ENCODE results near the gene POLR1A. TPM values are rescaled to one million over a fixed set of nuclear protein-coding genes. Genes with fewer than 3 reads are reported as not detected.

Gene POLR1A
- total RNA-seq, 1 experiment from 2014 or later = 62.7 TPM

DNA sequence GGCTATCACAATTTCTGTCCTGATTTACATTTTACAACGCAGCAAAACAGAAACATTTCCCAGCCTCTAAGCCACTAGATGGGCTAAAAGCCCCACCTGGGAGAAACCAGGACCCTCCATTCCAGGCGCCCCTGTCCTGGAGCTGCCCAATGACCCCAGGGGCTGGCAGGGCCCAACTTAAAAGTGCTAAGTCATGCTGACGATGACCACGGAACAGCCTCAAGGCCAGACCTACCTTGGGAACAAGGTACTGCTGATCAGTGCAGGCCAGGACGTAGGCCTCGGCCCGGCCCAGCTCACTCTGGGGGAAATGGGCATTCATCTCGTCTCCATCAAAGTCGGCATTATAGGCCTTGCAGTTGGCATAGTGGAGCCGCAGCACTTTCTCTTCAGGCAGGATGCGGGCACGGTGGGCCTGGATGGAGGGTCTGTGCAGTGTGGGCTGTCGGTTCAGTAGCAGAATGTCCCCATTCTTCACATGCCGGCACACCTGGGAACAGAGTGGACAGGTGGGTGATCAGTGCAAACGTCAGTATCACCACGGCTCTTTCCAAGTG lies 35.8 kb downstream of the POLR1A start:
- TF ChIP-seq, protein P1, sequence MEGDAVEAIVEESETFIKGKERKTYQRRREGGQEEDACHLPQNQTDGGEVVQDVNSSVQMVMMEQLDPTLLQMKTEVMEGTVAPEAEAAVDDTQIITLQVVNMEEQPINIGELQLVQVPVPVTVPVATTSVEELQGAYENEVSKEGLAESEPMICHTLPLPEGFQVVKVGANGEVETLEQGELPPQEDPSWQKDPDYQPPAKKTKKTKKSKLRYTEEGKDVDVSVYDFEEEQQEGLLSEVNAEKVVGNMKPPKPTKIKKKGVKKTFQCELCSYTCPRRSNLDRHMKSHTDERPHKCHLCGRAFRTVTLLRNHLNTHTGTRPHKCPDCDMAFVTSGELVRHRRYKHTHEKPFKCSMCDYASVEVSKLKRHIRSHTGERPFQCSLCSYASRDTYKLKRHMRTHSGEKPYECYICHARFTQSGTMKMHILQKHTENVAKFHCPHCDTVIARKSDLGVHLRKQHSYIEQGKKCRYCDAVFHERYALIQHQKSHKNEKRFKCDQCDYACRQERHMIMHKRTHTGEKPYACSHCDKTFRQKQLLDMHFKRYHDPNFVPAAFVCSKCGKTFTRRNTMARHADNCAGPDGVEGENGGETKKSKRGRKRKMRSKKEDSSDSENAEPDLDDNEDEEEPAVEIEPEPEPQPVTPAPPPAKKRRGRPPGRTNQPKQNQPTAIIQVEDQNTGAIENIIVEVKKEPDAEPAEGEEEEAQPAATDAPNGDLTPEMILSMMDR (conservative IDR thresholded peaks at IDR 0.05) = no peak
- no peak overlapping the region for H4K5ac ChIP-seq (ENCODE audit: insufficient read length, low read depth, low read length)
- H3K9me3 ChIP-seq (ENCODE audit: control insufficient read depth, low read depth, low read length) = no peaks in the 10 kb centered on the region
- no peak overlapping the region for H3K14ac ChIP-seq (ENCODE audit: insufficient read depth, low read length)
- H2BK20ac ChIP-seq (ENCODE audit: low read depth, low read length, poor library complexity, severe bottlenecking) = no peak overlapping the region
- Mint-ChIP-seq H3K9me3 (peaks cover 0 to 3% of the 10 kb centered on the region in 2 experiments; a peak in 1 of 5 replicates), H3K4me1 (no peaks in the 10 kb centered on the region), H3K36me3 (ENCODE audit: insufficient read depth in 1 of 3, low read depth in 3 of 3) (peaks cover 49 to 92% (median 82%) of the 10 kb centered on the region in 3 experiments; a peak in 6 of 7 replicates), H3K27ac (peak overlapping the region in 1 of 3 experiments; percentile 44; a peak in 1 of 7 replicates), H3K27me3 (ENCODE audit: low read depth) (no peaks in the 10 kb centered on the region), H3K4me3 (no peak overlapping the region)
- no peak overlapping the region for H2BK12ac ChIP-seq (ENCODE audit: insufficient read length, low read depth, low read length)
- H4K20me1 ChIP-seq (ENCODE audit: control insufficient read depth, insufficient read depth, insufficient read length) = no peaks in the 10 kb centered on the region
- H3T11ph ChIP-seq (ENCODE audit: low read length) = no peak overlapping the region
- H2BK15ac ChIP-seq (ENCODE audit: low read depth, low read length) = no peak overlapping the region
- H3K23ac ChIP-seq (ENCODE audit: insufficient read length, low read depth, low read length) = no peak overlapping the region
- no peak overlapping the region for H3K56ac ChIP-seq (ENCODE audit: insufficient read length, low read depth, low read length)
- H3K4me1 ChIP-seq (ENCODE audit: insufficient read depth, low read length) = no peaks in the 10 kb centered on the region
- H3K27ac ChIP-seq (ENCODE audit: insufficient read length, low read depth, low read length) = no peak overlapping the region
- H2AFZ ChIP-seq (ENCODE audit: low read length) = no peak overlapping the region
- H2AK5ac ChIP-seq (ENCODE audit: insufficient read length, low read length) = no peak overlapping the region
- DNase-seq = no peak
- no CpG with 5 or more reads among the region's 16 CpGs for WGBS (ENCODE audit: extremely low coverage, insufficient read length, low lambda C conversion rate)
- no peak overlapping the region for H2BK5ac ChIP-seq (ENCODE audit: insufficient read length, low read length)
- no peak overlapping the region for H3K9ac ChIP-seq (ENCODE audit: extremely low read depth, insufficient read length, low read length)
- no peaks in the 10 kb centered on the region for H3K79me2 ChIP-seq (ENCODE audit: insufficient read depth, low read length)
- no peak overlapping the region for H2BK120ac ChIP-seq (ENCODE audit: low read depth, low read length, poor library complexity, severe bottlenecking)
- no peaks in the 10 kb centered on the region for H3K27me3 ChIP-seq (ENCODE audit: insufficient read depth, low read length)
- H3K4me2 ChIP-seq (ENCODE audit: insufficient read depth, insufficient read length, low read length) = no peak overlapping the region
- H3K79me1 ChIP-seq (ENCODE audit: insufficient read depth, low read depth, low read length, poor library complexity, severe bottlenecking) = no peaks in the 10 kb centered on the region
- H4K91ac ChIP-seq (ENCODE audit: insufficient read length, low read depth, low read length) = no peak overlapping the region
- no peak overlapping the region for H3K18ac ChIP-seq (ENCODE audit: insufficient read length, low read depth, low read length)
- H4K8ac ChIP-seq (replicated peaks; ENCODE audit: insufficient read length, low read depth, low read length) = no peak overlapping the region
- H3K4ac ChIP-seq (ENCODE audit: low read depth, low read length) = no peak overlapping the region
- no peaks in the 10 kb centered on the region for H3K23me2 ChIP-seq (ENCODE audit: insufficient read length, low read depth, low read length, poor library complexity, severe bottlenecking)
